Activated T-helper 1 cell treated with anti-CD3 and anti-CD28 coated beads, Interleukin-2, amount 50 U/mL, for 16 hours (primary cell): ENCODE data around the gene OARD1.
A peak's percentile ranks its signal among the peaks of the same experiment; 100 is the strongest.
"Not testable (repeated sequence)": the region's sequence is repeated elsewhere in the genome, so short reads cannot be mapped to it uniquely, and the experiment has no call there.

Experiments used
- DNase-seq, 2 donors: peaks; one replicate each; pipeline ENCODE4 v3.0.0-alpha.2; 2020; ENCODE audit warnings: low read depth in 1 of 2, low spot score in 1 of 2

OARD1 gene

GRCh38 chr6:41028561-41029412 is 43.4 kb downstream of the OARD1 start:
- no peak for DNase-seq

- DNase-seq = peak; percentile 51 to 60
Measured at GRCh38 chr6:41027799-41028560, 44.2 kb downstream of the OARD1 start.

DNA sequence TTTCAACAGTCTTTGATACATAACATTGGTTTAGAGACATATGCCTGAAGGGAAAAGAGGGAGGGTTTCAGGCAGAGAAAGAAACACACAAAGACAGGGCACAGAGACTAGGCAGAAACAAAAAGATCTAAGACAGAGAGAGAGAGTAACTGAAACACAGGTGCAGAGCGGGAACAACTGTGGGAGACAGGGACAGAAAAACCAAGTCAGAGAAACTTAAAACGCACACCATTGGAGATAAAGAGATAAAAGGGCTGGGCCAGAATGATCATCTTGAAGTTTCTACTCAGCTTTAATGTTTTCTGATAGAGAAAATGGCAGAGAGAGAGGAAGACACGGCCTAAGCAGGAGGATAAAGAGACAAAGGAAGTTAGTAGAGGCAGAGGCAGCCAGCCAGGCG is 44.9 kb downstream of the OARD1 start:
- DNase-seq = no peak

- DNase-seq = no peak
Measured at GRCh38 chr6:41025966-41026530, 46.1 kb downstream of the OARD1 start.

- no peak for DNase-seq
Measured at GRCh38 chr6:41023114-41023513, 49.0 kb downstream of the OARD1 start.

DNA sequence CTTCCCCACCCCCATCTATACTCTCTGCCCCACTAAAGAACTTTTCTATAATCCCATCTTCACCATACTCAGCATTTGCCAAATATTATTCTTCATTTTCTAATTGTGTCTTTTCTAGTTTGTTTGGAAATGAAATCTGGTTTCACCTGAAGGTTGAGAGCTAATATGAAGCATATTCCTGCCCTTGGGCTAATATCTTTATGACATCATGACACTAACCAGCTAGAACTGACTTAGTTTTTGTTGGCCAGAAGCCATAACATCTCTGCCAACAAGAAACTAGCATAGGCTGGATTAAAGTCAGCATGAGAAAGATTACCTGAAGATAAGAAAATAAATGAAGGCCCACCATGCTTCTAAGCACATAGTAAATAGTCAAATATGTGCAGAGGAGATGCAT is 49.9 kb downstream of the OARD1 start:
- DNase-seq = no peak

DNA sequence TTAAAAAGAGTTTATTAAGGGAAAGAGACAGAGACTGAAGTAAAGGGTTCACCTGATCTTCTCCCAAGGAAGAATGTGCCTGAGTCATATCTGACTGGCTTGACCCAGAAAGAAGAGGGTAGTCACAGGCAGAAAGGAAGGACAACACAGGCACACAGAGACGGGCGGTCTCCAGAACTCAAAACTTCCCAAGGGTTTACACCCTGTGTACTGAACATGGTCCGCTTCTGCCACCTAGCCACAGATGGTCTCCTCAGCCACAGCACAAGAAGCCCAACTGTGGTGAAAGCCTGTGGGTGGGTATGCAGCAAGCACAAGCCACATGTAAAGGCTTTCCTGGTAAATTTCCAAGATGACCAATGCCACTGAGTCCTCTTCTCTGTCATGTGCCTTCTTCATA is 50.3 kb downstream of the OARD1 start:
- DNase-seq = no peak

DNA sequence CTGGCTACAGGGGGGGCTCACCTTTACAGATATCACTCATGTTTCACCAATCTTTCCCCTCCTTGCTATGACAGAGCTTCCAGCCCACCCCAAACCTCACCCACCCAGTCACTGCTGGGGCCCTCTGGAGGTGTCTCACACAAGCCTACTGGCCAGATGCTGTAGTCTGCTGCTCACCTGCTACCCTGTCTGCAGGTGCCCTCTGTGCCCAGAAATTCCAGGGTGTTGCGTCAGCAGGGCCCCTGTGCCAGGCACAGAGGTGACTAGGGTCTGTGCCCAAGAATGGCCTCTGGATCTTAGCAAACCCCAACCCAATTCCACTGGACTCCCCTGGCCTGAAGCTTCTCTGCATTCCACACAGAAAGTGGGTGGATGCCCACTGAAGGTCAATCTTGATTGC is 54.5 kb downstream of the OARD1 start:
- DNase-seq = no peak

DNA sequence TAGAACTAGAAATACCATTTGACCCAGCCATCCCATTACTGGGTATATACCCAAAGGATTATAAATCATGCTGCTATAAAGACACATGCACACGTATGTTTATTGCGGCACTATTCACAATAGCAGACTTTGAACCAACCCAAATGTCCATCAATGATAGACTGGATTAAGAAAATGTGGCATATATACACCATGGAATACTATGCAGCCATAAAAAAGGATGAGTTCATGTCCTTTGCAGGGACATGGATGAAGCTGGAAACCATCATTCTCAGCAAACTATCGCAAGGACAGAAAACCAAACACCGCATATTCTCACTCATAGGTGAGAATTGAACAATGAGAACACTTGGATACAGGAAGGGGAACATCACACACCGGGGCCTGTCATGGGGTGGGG is 56.3 kb downstream of the OARD1 start:
- DNase-seq = not testable (repeated sequence)

- no peak for DNase-seq
Measured at GRCh38 chr6:41014780-41015179, 57.4 kb downstream of the OARD1 start.
